Measurements from ENCODE around the gene OR2M3.
A peak's percentile ranks its signal among the peaks of the same experiment; 100 is the strongest.
"Not testable (repeated sequence)": the region's sequence is repeated elsewhere in the genome, so short reads cannot be mapped to it uniquely, and the experiment has no call there.

OR2M3 gene

GRCh38 chr1:248239478-248239877, 42.4 kb downstream of the OR2M3 start:
- H3K9me2 ChIP-seq (replicated peaks; ENCODE audit: insufficient read depth, low read length): no peaks in the 10 kb centered on the region
- H3K36me3 ChIP-seq (ENCODE audit: low read length): no peaks in the 10 kb centered on the region
- no peak overlapping the region for H2AFZ ChIP-seq (ENCODE audit: low read depth, low read length, severe bottlenecking)
- no peak overlapping the region for H3K9ac ChIP-seq (ENCODE audit: low read length)
- no peak overlapping the region for H3K27ac ChIP-seq (ENCODE audit: low read depth, low read length)
- no peaks in the 10 kb centered on the region for H3K27me3 ChIP-seq (ENCODE audit: low read length)
- H3K4me2 ChIP-seq (ENCODE audit: low read depth, low read length, poor library complexity, severe bottlenecking): no peak overlapping the region
- TF ChIP-seq CTCF (IDR thresholded peaks at IDR 0.05; ENCODE audit: insufficient read depth, low read length, poor library complexity, severe bottlenecking) (no peak), EZH2phosphoT487 (conservative IDR thresholded peaks at IDR 0.05; ENCODE audit: low read length) (no peak)
- H3K9me3 ChIP-seq (ENCODE audit: insufficient read depth, low read length): no peaks in the 10 kb centered on the region
- no peaks in the 10 kb centered on the region for H4K20me1 ChIP-seq (ENCODE audit: low read depth, low read length)
- no peak overlapping the region for H3K4me3 ChIP-seq (ENCODE audit: insufficient read depth, low read length, poor library complexity, severe bottlenecking)
- no peaks in the 10 kb centered on the region for H3K79me2 ChIP-seq (ENCODE audit: insufficient read depth, low read length)
- H3F3A ChIP-seq (ENCODE audit: insufficient read depth): no peaks in the 10 kb centered on the region

- Histone ChIP-seq H3K9me3 (ENCODE audit: insufficient read depth, low read length) (no peaks in the 10 kb centered on the region), H3K4me3 (ENCODE audit: insufficient read depth, low read length, poor library complexity, severe bottlenecking) (no peak overlapping the region)
Observed at GRCh38 chr1:248243204-248243603, 46.1 kb downstream of the OR2M3 start.

GRCh38 chr1:248259309-248259708, 62.2 kb downstream of the OR2M3 start:
- H3K9ac ChIP-seq (ENCODE audit: low read length); H3K4me3 ChIP-seq (ENCODE audit: insufficient read depth, low read length, poor library complexity, severe bottlenecking); H2AFZ ChIP-seq (ENCODE audit: low read depth, low read length, severe bottlenecking); H3K27me3 ChIP-seq (ENCODE audit: low read length); H3F3A ChIP-seq (ENCODE audit: insufficient read depth); H3K9me3 ChIP-seq (ENCODE audit: insufficient read depth, low read length); H3K27ac ChIP-seq (ENCODE audit: low read depth, low read length); H3K4me2 ChIP-seq (ENCODE audit: low read depth, low read length, poor library complexity, severe bottlenecking); H4K20me1 ChIP-seq (ENCODE audit: low read depth, low read length); H3K9me2 ChIP-seq (replicated peaks; ENCODE audit: insufficient read depth, low read length); H3K79me2 ChIP-seq (ENCODE audit: insufficient read depth, low read length); H3K36me3 ChIP-seq (ENCODE audit: low read length): not testable (repeated sequence)

More at GRCh38 chr1:248243204-248243603, 46.1 kb downstream of the OR2M3 start:
- H3K79me2 ChIP-seq (ENCODE audit: insufficient read depth, low read length): no peaks in the 10 kb centered on the region
- no peak overlapping the region for H2AFZ ChIP-seq (ENCODE audit: low read depth, low read length, severe bottlenecking)
- H3K27ac ChIP-seq (ENCODE audit: low read depth, low read length): no peak overlapping the region
- H4K20me1 ChIP-seq (ENCODE audit: low read depth, low read length): no peaks in the 10 kb centered on the region
- H3K9me2 ChIP-seq (replicated peaks; ENCODE audit: insufficient read depth, low read length): no peaks in the 10 kb centered on the region
- no peaks in the 10 kb centered on the region for H3K27me3 ChIP-seq (ENCODE audit: low read length)
- no peak overlapping the region for H3K9ac ChIP-seq (ENCODE audit: low read length)
- H3K36me3 ChIP-seq (ENCODE audit: low read length): no peaks in the 10 kb centered on the region
- H3K4me2 ChIP-seq (ENCODE audit: low read depth, low read length, poor library complexity, severe bottlenecking): no peak overlapping the region
- no peaks in the 10 kb centered on the region for H3F3A ChIP-seq (ENCODE audit: insufficient read depth)
- TF ChIP-seq CTCF (IDR thresholded peaks at IDR 0.05; ENCODE audit: insufficient read depth, low read length, poor library complexity, severe bottlenecking): peak; percentile 49
- TF ChIP-seq EZH2phosphoT487 (conservative IDR thresholded peaks at IDR 0.05; ENCODE audit: low read length): no peak
